Upper lobe of left lung (tissue), 6 donors: ENCODE results near the gene GPR84. TPM values are rescaled to one million over a fixed set of nuclear protein-coding genes. Genes with fewer than 3 reads are reported as not detected.

Source experiments
- ATAC-seq, 2 donors: fragments of 200-7000 bp; cut with Tn5 transposase; one replicate each; pipeline ENCODE4 v1.9.1; 2022; ENCODE audit warnings: mild to moderate bottlenecking in 2 of 2, moderate library complexity in 2 of 2; ENCODE audit not compliant: low FRiP score in 2 of 2
- DNase-seq, 2 donors: peaks; one replicate each; pipeline ENCODE4 v3.0.0-alpha.2; 2019 to 2020
- H3K27ac ChIP-seq, 4 donors: fragments of 200-600 bp; sonication (generic); one replicate each; pipeline ENCODE4 v1.5.1; 2016 to 2019
- H3K27me3 ChIP-seq, 4 donors: fragments of 200-600 bp; sonication (generic); one replicate each; pipeline ENCODE4 v1.5.1; 2017 to 2019
- H3K36me3 ChIP-seq, 4 donors: fragments of 200-600 bp; sonication (generic); one replicate each; pipeline ENCODE4 v1.5.1; 2016 to 2019
- H3K4me1 ChIP-seq, 4 donors: fragments of 200-600 bp; sonication (generic); one replicate each; pipeline ENCODE4 v1.5.1; 2018 to 2019
- H3K4me3 ChIP-seq, 4 donors: fragments of 200-600 bp; sonication (generic); one replicate each; pipeline ENCODE4 v1.5.1; 2017 to 2019; ENCODE audit warnings: mild to moderate bottlenecking in 2 of 4, moderate library complexity in 1 of 4
- H3K9me3 ChIP-seq, 4 donors: fragments of 200-600 bp; sonication (generic); one replicate each; pipeline ENCODE4 v1.5.1; 2018 to 2019
- EP300 ChIP-seq, 4 donors: sonication (generic); formaldehyde crosslinking; IDR thresholded peaks; one replicate each; pipeline ENCODE4 v1.5.1; 2017; ENCODE audit warnings: antibody characterized with exemption in 4 of 4, control low read depth in 2 of 4
- POLR2A ChIP-seq, 4 donors: fragments of 450-650 bp; IDR thresholded peaks; one replicate each; pipeline ENCODE4 v1.5.1; 2016 to 2017; ENCODE audit warnings: antibody characterized with exemption in 4 of 4, mild to moderate bottlenecking in 2 of 4
- POLR2AphosphoS5 ChIP-seq, 2 donors: sonication (generic); formaldehyde crosslinking; IDR thresholded peaks; one replicate each; pipeline ENCODE4 v1.5.1; 2017; ENCODE audit warnings: antibody characterized with exemption in 2 of 2
- WGBS, 2 donors: methylation state at CpG; one replicate each; pipeline ENCODE4 v1.1.5; 2017 to 2018; 5-methylcytosine and 5-hydroxymethylcytosine counted together
- total RNA-seq, 6 donors: library from RNA; depleted of rRNA in 4 of 6; stranded (reverse); fragments of >200 nt in 4 of 6; gene quantifications; one replicate each; pipeline versions ENCODE4 v1.1.0 to v1.2.1, GENCODE V29; 2016 to 2021
- TF ChIP-seq, protein P1 (sequence below), 6 experiments: fragments of 450-650 bp in 4 of 6; fragments of 200-600 bp in 2 of 6; sonication (generic) in 2 of 6; IDR thresholded peaks; one replicate each; pipeline ENCODE4 v1.5.1; 2016 to 2019; ENCODE audit warnings: antibody characterized with exemption in 6 of 6
- donor health status: DM: no; HTN: no; CAD: no; lungs with moderate emphysema.
- donor health status: DM: no; HTN: yes; CAD: no; lungs with severe emphysema.

Gene GPR84
- total RNA-seq, 6 donors from 2014 or later = 0.39 to 2.1 (median 1.1) TPM; not detected in 2

DNA sequence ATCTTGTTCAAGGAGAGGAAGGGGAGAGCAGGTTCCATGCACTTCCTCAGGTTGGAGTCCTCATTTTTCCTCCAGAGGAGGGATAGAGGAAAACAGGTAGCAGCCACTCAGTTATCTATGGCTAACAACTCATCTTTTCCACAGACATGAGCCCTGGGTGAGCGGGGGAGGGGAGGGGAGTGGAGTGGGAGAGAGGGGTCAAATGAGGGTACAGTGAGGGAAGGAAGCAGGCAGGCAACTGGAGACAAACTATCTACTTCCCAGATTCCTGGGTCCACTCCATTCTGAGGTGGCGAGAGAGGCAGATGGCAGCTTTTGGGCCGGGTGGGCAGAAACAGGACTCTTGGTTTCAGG lies 22.8 kb upstream of the GPR84 start:
- no peaks in the 10 kb centered on the region for H3K27me3 ChIP-seq
- no peak overlapping the region for H3K27ac ChIP-seq
- ATAC-seq = no peak
- no peak for TF ChIP-seq POLR2AphosphoS5 (IDR thresholded peaks at IDR 0.05)
- TF ChIP-seq, protein P1, sequence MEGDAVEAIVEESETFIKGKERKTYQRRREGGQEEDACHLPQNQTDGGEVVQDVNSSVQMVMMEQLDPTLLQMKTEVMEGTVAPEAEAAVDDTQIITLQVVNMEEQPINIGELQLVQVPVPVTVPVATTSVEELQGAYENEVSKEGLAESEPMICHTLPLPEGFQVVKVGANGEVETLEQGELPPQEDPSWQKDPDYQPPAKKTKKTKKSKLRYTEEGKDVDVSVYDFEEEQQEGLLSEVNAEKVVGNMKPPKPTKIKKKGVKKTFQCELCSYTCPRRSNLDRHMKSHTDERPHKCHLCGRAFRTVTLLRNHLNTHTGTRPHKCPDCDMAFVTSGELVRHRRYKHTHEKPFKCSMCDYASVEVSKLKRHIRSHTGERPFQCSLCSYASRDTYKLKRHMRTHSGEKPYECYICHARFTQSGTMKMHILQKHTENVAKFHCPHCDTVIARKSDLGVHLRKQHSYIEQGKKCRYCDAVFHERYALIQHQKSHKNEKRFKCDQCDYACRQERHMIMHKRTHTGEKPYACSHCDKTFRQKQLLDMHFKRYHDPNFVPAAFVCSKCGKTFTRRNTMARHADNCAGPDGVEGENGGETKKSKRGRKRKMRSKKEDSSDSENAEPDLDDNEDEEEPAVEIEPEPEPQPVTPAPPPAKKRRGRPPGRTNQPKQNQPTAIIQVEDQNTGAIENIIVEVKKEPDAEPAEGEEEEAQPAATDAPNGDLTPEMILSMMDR (IDR thresholded peaks at IDR 0.05) = no peak
- no peak for TF ChIP-seq EP300 (IDR thresholded peaks at IDR 0.05)
- no peak for TF ChIP-seq POLR2A (IDR thresholded peaks at IDR 0.05)
- DNase-seq = no peak
- H3K4me3 ChIP-seq = no peak overlapping the region
- WGBS, 2 donors = 93 to 96% methylated on average over 3 of the region's 3 CpGs
- H3K4me1 ChIP-seq = peaks cover 12 to 32% (median 27%) of the 10 kb centered on the region in 4 donors
- no peaks in the 10 kb centered on the region for H3K36me3 ChIP-seq
- no peaks in the 10 kb centered on the region for H3K9me3 ChIP-seq

DNA sequence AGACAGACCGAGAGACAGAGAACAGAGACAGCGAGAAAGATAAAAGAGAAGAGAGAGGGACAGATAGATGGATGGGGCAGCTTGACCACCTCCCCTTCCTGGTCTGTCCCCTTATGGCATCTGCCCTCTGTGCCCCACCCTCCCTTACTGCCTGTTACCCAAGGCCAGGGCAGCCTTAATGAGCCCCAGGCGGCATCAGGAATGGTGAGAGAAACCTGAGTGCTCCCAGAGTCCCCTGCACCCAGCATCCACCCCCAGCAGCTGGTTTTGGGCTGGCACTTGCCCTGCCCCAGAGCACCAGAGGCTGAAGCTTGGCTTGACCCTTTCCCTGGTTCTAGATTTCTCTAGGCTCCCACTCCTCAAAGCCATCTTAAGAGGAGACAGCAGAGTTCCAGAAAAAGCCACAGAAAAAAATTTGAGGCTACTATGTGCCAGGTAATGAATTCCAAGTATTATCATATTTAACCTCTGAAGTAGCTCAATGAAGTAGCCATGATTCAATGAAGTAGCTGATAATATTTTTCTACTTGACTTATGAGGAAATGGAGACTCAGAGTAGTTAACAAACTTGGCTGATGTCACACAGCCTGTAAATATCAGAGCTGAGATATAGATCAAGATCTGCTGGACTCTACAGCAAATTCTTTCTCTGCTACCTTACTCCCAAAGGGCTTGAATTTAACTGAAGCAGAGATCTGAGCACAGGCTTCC lies 22.3 kb upstream of the GPR84 start:
- Histone ChIP-seq H3K36me3 (no peaks in the 10 kb centered on the region), H3K9me3 (no peaks in the 10 kb centered on the region), H3K27ac (no peak overlapping the region), H3K4me3 (no peak overlapping the region), H3K4me1 (peaks cover 10 to 29% (median 24%) of the 10 kb centered on the region in 4 donors), H3K27me3 (no peaks in the 10 kb centered on the region)
- 86 to 95% methylated on average over 3 of the region's 3 CpGs for WGBS, 2 donors
- DNase-seq = no peak
- no peak for ATAC-seq
- TF ChIP-seq, protein P1 (IDR thresholded peaks at IDR 0.05) = no peak
- TF ChIP-seq EP300 (IDR thresholded peaks at IDR 0.05) (no peak), POLR2A (IDR thresholded peaks at IDR 0.05) (no peak), POLR2AphosphoS5 (IDR thresholded peaks at IDR 0.05) (no peak)

DNA sequence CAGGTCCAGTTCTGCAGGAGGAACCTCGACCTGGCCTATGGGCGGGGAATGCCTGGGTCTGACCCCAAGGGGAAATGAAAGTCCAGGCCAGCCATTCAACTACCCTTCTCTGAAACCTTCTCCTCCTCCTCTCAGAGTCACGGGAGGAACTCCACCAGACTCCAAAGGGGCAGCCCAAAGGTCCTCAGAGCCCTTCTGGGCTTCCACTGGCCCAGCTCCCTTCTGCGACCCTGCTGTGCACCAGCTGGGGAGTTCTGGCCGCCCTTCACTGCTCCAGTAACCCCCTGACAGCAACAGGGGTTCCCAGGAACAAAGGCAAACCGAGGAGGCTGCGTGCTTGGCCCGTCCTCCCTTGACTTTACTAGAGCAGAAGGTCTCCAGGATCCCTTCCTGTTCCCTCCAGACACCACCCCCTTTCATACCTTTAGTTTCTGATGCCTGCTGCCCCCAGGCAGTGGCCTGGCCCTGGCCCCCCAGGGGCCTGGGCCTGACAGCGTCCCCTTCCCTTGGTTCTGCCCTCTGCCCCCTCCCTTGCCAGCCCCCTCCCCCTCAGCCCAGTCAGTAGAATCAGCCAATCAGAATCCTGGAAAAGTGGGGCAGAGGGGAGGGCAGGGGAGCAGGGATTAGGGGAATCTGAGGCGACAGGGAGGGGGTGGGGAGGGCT lies 21.1 kb upstream of the GPR84 start:
- Histone ChIP-seq H3K27me3 (no peaks in the 10 kb centered on the region), H3K4me3 (no peak overlapping the region), H3K27ac (peak overlapping the region; percentile 59 to 77 (median 70)), H3K9me3 (no peaks in the 10 kb centered on the region), H3K36me3 (no peaks in the 10 kb centered on the region), H3K4me1 (peaks cover 4 to 19% (median 19%) of the 10 kb centered on the region in 4 donors)
- ATAC-seq = peak; percentile 13 to 55
- WGBS, 2 donors = 66 to 77% methylated on average over 6 to 10 of the region's 10 CpGs
- DNase-seq = peak; percentile 36 to 58
- TF ChIP-seq POLR2A (IDR thresholded peaks at IDR 0.05) (peak in 1 of 4 donors; percentile 40), EP300 (IDR thresholded peaks at IDR 0.05) (no peak), POLR2AphosphoS5 (IDR thresholded peaks at IDR 0.05) (no peak)

DNA sequence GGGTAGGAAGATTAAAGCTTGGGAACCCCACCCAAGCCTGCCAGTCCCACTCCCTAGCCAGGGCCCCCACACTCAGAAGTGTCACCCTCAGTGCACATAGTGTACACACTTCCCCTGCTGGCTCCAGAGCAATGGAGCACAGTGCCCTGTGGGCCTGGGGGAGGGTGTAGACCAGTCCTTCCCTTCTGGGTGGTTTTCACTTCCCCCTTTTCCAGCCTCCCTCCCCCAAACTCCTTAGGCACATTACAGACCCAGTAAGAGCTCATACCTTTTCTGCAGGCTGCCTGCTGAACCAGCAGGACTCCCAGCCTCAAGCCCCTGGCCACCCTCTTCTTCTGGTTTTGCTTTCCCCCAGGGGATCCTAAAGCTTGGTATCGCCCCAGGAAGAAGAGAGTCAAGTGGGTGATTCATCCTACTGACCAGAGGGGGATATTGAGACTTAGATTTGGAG lies 20.3 kb upstream of the GPR84 start, which contains the start of gene ZNF385A:
Gene ZNF385A, minus strand, starts transcription at position 143 of the 451 bp plus-strand sequence. CDS start 219 bp downstream, outside the sequence.
- peak in 1 of 2 donors; percentile 58 for DNase-seq
- no peaks in the 10 kb centered on the region for H3K36me3 ChIP-seq
- ATAC-seq = peak; percentile 60 to 75
- peak within 1 kb of the TSS; percentile 59 to 77 (median 70) for H3K27ac ChIP-seq
- 55 to 100% methylated on average over 1 of the region's 1 CpG for WGBS, 2 donors
- H3K27me3 ChIP-seq = no peaks in the 10 kb centered on the region
- TF ChIP-seq, protein P1 (IDR thresholded peaks at IDR 0.05) = no peak
- peak in 2 of 4 donors; percentile 33 to 72 for TF ChIP-seq POLR2A (IDR thresholded peaks at IDR 0.05)
- peak; percentile 23 to 30 for TF ChIP-seq POLR2AphosphoS5 (IDR thresholded peaks at IDR 0.05)
- H3K9me3 ChIP-seq = no peaks in the 10 kb centered on the region
- H3K4me1 ChIP-seq = peaks cover 4 to 21% (median 19%) of the 10 kb centered on the region in 4 donors
- peak within 1 kb of the TSS in 1 of 4 donors; percentile 33 for H3K4me3 ChIP-seq

DNA sequence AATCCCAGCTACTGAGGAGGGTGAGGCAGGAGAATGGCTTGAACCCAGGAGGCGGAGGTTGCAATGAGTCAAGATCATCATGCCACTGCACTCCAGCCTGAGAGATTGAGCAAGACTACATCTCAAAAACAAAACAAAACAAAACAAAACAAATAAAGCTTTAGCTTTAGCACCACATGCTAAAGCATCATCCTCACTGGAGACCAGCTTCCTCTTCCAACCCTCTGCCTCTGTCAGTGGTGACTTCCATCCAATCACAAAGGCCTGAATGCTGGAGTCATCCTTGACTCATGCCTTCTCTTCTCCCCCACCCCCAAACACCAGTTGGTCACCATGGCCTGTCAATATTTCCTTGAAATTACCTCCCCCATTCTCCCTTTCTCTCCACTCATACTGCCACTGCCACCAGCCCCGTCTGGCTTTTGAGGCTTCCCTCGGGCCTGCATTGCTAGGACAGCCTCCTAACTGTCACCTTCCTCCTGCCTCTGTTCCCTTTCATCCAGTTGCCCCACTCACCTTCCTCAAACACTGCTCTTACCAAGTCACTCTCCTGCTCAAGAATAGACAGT lies 18.8 kb upstream of the GPR84 start:
- Histone ChIP-seq H3K27me3 (no peaks in the 10 kb centered on the region), H3K27ac (peak overlapping the region in 3 of 4 donors; percentile 59 to 77 (median 77)), H3K4me3 (no peak overlapping the region), H3K4me1 (peaks cover 15 to 34% (median 21%) of the 10 kb centered on the region in 4 donors), H3K9me3 (no peaks in the 10 kb centered on the region), H3K36me3 (no peaks in the 10 kb centered on the region)
- TF ChIP-seq EP300 (IDR thresholded peaks at IDR 0.05) (peak in 1 of 4 donors; percentile 44), POLR2AphosphoS5 (IDR thresholded peaks at IDR 0.05) (no peak), POLR2A (IDR thresholded peaks at IDR 0.05) (peak in 1 of 4 donors; percentile 53)
- TF ChIP-seq, protein P1 (IDR thresholded peaks at IDR 0.05) = no peak
- peak in 1 of 2 donors; percentile 48 for ATAC-seq
- peak in 1 of 2 donors; percentile 57 for DNase-seq
- WGBS, 2 donors = 75 to 80% methylated on average over 3 of the region's 3 CpGs
